Naive B cell (primary cell): ENCODE measurements around the gene LRCH3. TPM values are rescaled to one million over a fixed set of nuclear protein-coding genes. Genes with fewer than 3 reads are reported as not detected.
A peak's percentile ranks its signal among the peaks of the same experiment; 100 is the strongest.

Source experiments
- ATAC-seq, 2 donors: fragments of 150-1000 bp; cut with Tn5 transposase; 2 replicates each; pipeline ENCODE4 v1.10.0; 2021; ENCODE audit warnings: low read depth in 2 of 2, mild to moderate bottlenecking in 2 of 2, moderate library complexity in 2 of 2
- DNase-seq: peaks from one replicate; pipeline ENCODE4 v3.0.0; 2022
- H3K27ac Mint-ChIP-seq, 6 donors: one replicate each; pipeline ENCODE4 v1.8.0; 2020 to 2022; ENCODE audit warnings: mild to moderate bottlenecking in 6 of 6, mixed read lengths in 6 of 6, moderate library complexity in 5 of 6, inconsistent platforms in 2 of 6
- H3K27me3 Mint-ChIP-seq, 3 donors: one replicate each; pipeline ENCODE4 v1.8.0; 2021 to 2022; ENCODE audit warnings: mixed read lengths in 3 of 3, mild to moderate bottlenecking in 1 of 3
- H3K36me3 Mint-ChIP-seq, 2 donors: one replicate each; pipeline ENCODE4 v1.8.0; 2020 to 2022; ENCODE audit warnings: mixed read lengths in 2 of 2, inconsistent platforms in 1 of 2, mild to moderate bottlenecking in 1 of 2
- H3K4me1 Mint-ChIP-seq, 3 donors: one replicate each; pipeline ENCODE4 v1.8.0; 2020 to 2022; ENCODE audit warnings: mixed read lengths in 3 of 3, inconsistent platforms in 1 of 3, mild to moderate bottlenecking in 1 of 3, moderate library complexity in 1 of 3
- H3K4me3 Mint-ChIP-seq, 8 donors: one replicate each; pipeline ENCODE4 v1.8.0; 2020 to 2022; ENCODE audit warnings: mild to moderate bottlenecking in 8 of 8, mixed read lengths in 8 of 8, moderate library complexity in 8 of 8, inconsistent platforms in 2 of 8
- H3K9me3 Mint-ChIP-seq, 7 donors: one replicate each; pipeline ENCODE4 v1.8.0; 2020 to 2022; ENCODE audit warnings: mixed read lengths in 7 of 7, mild to moderate bottlenecking in 5 of 7, inconsistent platforms in 2 of 7, moderate library complexity in 1 of 7
- polyA plus RNA-seq, 6 donors: library from polyadenylated mRNA; unstranded; fragments of 300-500 nt; fragmentation: Illumina TruSeq; gene quantifications; one replicate each; pipeline ENCODE4 v1.2.3, GENCODE V29; 2021; ENCODE audit warnings: low read depth in 6 of 6

LRCH3 gene
- polyA plus RNA-seq, 6 donors from 2014 or later, result 10.2 to 26.0 (median 13.9) TPM

DNA sequence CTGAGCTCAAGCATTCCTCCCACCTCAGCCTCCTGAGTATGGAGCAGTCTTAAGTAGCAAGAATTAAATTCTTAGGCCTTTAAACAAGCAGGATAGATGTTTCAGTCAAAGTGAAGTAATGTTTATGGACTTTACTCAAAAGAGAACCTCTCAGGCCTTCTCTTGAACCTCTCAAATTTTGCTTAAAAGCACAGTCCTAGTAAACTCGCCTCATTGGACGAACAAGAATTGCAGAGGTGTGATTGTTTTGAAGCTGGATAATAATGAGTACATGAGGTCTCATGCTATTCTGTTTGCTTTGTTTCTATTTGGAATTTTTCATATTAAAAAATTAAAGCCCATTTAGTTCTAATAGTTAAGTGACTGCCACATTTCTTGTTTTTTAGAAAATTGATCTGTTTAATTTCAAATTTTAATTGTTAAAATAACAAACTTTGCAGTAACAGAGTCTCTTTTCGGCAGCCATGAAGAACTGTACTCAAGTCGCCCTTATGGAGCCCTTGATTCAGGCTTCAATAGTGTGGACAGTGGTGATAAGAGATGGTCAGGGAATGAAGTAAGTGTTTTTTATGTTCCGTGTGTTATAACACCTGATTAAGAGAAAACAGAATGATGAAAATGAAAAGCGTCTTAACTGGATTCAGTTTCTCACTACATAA is 39.4 kb downstream of the LRCH3 start:
- Mint-ChIP-seq H3K9me3 (no peaks in the 10 kb centered on the region), H3K4me1 (peaks cover 0 to 5% (median under 1%) of the 10 kb centered on the region in 3 donors), H3K4me3 (no peak overlapping the region), H3K36me3 (peaks cover 7 to 15% of the 10 kb centered on the region in 2 donors), H3K27me3 (no peaks in the 10 kb centered on the region), H3K27ac (peak overlapping the region in 1 of 6 donors; percentile 51)
- no peak for DNase-seq
- no peak for ATAC-seq

- no peak overlapping the region for H3K4me3 Mint-ChIP-seq
- no peak for ATAC-seq
- no peaks in the 10 kb centered on the region for H3K27me3 Mint-ChIP-seq
- no peak for DNase-seq
- H3K4me1 Mint-ChIP-seq, result peaks cover 0 to 3% (median 2%) of the 10 kb centered on the region in 3 donors
- H3K36me3 Mint-ChIP-seq, result peaks cover 7 to 15% of the 10 kb centered on the region in 2 donors
- no peaks in the 10 kb centered on the region for H3K9me3 Mint-ChIP-seq
- H3K27ac Mint-ChIP-seq, result peak overlapping the region in 1 of 6 donors; percentile 51
Measured at GRCh38 chr3:197830967-197831313, 39.9 kb downstream of the LRCH3 start.

DNA sequence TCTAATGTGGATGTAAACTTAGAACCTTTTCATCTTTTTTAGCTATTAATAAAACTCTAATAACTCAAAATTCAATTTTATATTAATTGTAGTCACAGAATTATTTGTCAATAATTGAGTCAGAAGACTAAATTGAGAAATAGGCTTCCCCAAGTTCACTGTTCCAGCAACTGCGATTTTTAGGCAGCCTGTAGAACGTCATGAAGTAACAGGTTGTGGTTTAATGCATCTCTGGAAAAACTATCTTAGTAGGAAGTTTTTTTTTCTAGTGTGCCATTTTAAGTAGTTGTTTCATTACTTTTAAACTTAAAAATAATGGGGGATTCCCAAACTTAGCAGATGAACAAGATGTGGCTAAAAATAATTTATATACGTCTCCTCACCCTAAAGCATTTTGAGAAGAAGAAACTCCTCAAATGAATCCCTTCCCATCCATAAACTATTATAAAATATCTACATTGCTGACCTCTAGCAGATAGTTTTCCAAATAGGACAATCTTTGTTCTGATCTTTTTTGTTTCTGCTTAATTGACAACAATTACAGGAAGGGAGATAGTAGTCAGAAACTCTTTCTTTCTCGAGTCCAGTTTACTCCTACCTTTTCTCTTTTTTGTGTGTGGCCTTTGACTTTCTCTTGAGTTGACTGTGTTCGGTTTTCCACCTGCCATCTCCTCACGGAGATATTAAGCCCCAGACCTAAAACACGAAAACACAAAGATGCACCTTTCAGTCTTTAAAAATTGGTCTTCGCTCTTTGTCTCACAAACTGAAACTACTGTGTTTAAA is 43.1 kb downstream of the LRCH3 start:
- Mint-ChIP-seq H3K36me3 (peaks cover 7 to 15% of the 10 kb centered on the region in 2 donors), H3K9me3 (no peaks in the 10 kb centered on the region), H3K27me3 (no peaks in the 10 kb centered on the region), H3K4me3 (no peak overlapping the region), H3K4me1 (peaks cover 0 to 3% (median 0%) of the 10 kb centered on the region in 3 donors), H3K27ac (peak overlapping the region in 2 of 6 donors; percentile 28 to 52)
- ATAC-seq, result no peak
- no peak for DNase-seq

GRCh38 chr3:197835509-197835908 is 44.5 kb downstream of the LRCH3 start:
- Mint-ChIP-seq H3K4me3 (no peak overlapping the region), H3K36me3 (peaks cover 7 to 15% of the 10 kb centered on the region in 2 donors), H3K4me1 (peaks cover 0 to 3% (median 0%) of the 10 kb centered on the region in 3 donors), H3K27ac (peak overlapping the region in 2 of 6 donors; percentile 61 to 70), H3K9me3 (no peaks in the 10 kb centered on the region), H3K27me3 (no peaks in the 10 kb centered on the region)
- DNase-seq (no peak), ATAC-seq (peak; percentile 35 to 85)

DNA sequence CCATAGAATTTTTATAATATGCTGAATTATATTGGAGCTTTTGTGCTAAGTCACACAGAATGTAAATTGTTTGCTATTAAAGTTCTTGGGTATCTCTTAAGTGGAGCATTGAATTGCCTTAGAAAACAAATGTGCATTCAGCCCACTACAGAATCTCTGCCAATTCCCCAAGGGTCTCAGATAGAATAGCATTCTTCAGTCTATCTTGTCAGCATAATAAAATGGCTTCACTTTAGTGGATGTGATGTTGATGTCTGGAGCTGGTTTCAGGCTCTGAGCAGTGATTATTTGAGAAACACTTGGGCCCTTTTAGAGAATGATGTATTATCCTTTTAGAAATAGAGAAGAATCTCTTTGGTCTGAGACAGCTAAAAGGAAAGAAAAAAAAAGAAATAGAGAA is 45.2 kb downstream of the LRCH3 start:
- H3K4me3 Mint-ChIP-seq, result no peak overlapping the region
- ATAC-seq, result no peak
- H3K27ac Mint-ChIP-seq, result peak overlapping the region in 2 of 6 donors; percentile 14 to 31
- DNase-seq, result no peak
- no peaks in the 10 kb centered on the region for H3K27me3 Mint-ChIP-seq
- H3K9me3 Mint-ChIP-seq, result no peaks in the 10 kb centered on the region
- peaks cover 0 to 3% (median 0%) of the 10 kb centered on the region in 3 donors for H3K4me1 Mint-ChIP-seq
- peaks cover 7 to 9% of the 10 kb centered on the region in 2 donors for H3K36me3 Mint-ChIP-seq

GRCh38 chr3:197837282-197837681 is 46.2 kb downstream of the LRCH3 start:
- Mint-ChIP-seq H3K9me3 (no peaks in the 10 kb centered on the region), H3K27me3 (no peaks in the 10 kb centered on the region), H3K36me3 (peaks cover 7% of the 10 kb centered on the region in 2 donors), H3K27ac (no peak overlapping the region), H3K4me3 (no peak overlapping the region), H3K4me1 (peaks cover 0 to 3% (median 0%) of the 10 kb centered on the region in 3 donors)
- DNase-seq (no peak), ATAC-seq (no peak)

DNA sequence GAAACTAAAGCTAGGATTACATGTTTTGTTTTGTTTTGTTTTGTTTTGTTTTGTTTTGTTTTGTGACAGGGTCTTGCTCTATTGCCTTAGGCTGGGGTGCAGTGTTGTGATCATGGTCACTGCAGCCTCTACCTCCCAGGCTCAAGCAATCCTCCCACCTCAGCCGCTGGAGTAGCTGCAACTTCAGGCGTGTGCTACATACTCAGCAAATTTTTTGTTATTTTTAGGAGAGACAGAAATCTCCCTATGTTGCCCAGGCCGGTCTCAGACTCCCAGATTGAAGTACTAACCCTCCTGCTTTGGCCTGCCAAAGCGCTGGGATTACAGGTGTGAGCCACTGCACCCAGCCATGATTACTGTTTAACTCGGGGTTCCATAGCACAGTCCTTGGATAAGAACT is 50.7 kb downstream of the LRCH3 start:
- H3K36me3 Mint-ChIP-seq, result peaks cover 12 to 17% of the 10 kb centered on the region in 2 donors
- H3K4me3 Mint-ChIP-seq, result no peak overlapping the region
- H3K27ac Mint-ChIP-seq, result peak overlapping the region in 3 of 6 donors; percentile 28 to 44 (median 37)
- DNase-seq (no peak), ATAC-seq (no peak)
- no peaks in the 10 kb centered on the region for H3K27me3 Mint-ChIP-seq
- no peaks in the 10 kb centered on the region for H3K4me1 Mint-ChIP-seq
- H3K9me3 Mint-ChIP-seq, result no peaks in the 10 kb centered on the region

DNA sequence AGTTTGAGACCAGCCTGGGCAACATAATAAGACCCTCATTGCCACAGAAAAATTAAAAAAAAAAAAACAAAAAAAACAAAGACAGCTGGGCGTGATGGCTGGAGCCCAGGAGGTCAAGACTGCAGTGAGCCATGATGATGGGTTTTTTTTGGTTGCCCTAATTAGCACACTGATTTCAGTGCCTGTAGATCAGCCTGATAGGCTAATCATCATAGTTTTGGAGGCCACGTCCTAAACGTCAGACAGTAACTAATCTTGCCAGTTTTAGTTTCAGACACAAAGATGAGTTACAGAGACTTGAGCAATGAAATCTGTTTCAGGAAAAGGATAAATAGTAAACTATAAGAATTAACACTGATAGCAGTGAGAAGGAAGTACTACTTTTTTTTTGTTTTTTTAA is 55.4 kb downstream of the LRCH3 start:
- Mint-ChIP-seq H3K9me3 (no peaks in the 10 kb centered on the region), H3K4me3 (no peak overlapping the region), H3K27me3 (no peaks in the 10 kb centered on the region), H3K4me1 (peaks cover 16 to 18% (median 17%) of the 10 kb centered on the region in 3 donors), H3K27ac (peak overlapping the region in 4 of 6 donors; percentile 53 to 87 (median 82)), H3K36me3 (peaks cover 20 to 36% of the 10 kb centered on the region in 2 donors)
- DNase-seq, result no peak
- ATAC-seq, result no peak

- ATAC-seq, result peak; percentile 98 to 99
- Mint-ChIP-seq H3K4me1 (peaks cover 16 to 18% (median 17%) of the 10 kb centered on the region in 3 donors), H3K36me3 (peaks cover 19 to 49% of the 10 kb centered on the region in 2 donors), H3K4me3 (peak overlapping the region; percentile 2 to 88 (median 70)), H3K9me3 (no peaks in the 10 kb centered on the region), H3K27me3 (no peaks in the 10 kb centered on the region), H3K27ac (peak overlapping the region; percentile 87 to 97 (median 95))
- peak; percentile 39 for DNase-seq
Measured at GRCh38 chr3:197847866-197848401, 56.9 kb downstream of the LRCH3 start.

- Mint-ChIP-seq H3K27ac (peak overlapping the region in 1 of 6 donors; percentile 16), H3K9me3 (no peaks in the 10 kb centered on the region), H3K36me3 (peaks cover 27 to 49% of the 10 kb centered on the region in 2 donors), H3K4me1 (peaks cover 0 to under 1% (median 0%) of the 10 kb centered on the region in 3 donors), H3K27me3 (no peaks in the 10 kb centered on the region), H3K4me3 (no peak overlapping the region)
- ATAC-seq (no peak), DNase-seq (no peak)
Measured at GRCh38 chr3:197854596-197855343, 63.7 kb downstream of the LRCH3 start.

DNA sequence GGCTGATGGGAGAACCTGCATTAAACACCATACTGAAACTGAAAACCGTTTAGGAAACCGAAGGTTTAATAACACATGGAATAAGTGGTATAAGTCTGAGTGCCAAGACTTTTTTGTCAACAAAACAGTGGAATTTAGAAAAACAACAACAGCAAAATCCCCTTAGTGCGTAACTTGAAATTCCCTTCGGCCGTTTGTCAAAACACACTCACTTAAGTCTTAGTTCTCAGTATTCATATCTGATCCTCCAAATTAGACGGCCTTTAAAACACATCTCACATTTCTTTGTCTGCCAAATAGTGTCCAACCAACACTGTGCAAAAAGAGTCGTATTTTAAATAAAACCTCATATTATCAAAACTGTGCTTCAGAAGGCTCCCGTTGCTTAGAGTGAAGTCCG is 64.5 kb downstream of the LRCH3 start:
- no peak overlapping the region for H3K4me3 Mint-ChIP-seq
- H3K27ac Mint-ChIP-seq, result peak overlapping the region in 1 of 6 donors; percentile 58
- no peaks in the 10 kb centered on the region for H3K4me1 Mint-ChIP-seq
- H3K9me3 Mint-ChIP-seq, result no peaks in the 10 kb centered on the region
- peaks cover 27 to 44% of the 10 kb centered on the region in 2 donors for H3K36me3 Mint-ChIP-seq
- ATAC-seq (no peak), DNase-seq (no peak)
- H3K27me3 Mint-ChIP-seq, result no peaks in the 10 kb centered on the region

DNA sequence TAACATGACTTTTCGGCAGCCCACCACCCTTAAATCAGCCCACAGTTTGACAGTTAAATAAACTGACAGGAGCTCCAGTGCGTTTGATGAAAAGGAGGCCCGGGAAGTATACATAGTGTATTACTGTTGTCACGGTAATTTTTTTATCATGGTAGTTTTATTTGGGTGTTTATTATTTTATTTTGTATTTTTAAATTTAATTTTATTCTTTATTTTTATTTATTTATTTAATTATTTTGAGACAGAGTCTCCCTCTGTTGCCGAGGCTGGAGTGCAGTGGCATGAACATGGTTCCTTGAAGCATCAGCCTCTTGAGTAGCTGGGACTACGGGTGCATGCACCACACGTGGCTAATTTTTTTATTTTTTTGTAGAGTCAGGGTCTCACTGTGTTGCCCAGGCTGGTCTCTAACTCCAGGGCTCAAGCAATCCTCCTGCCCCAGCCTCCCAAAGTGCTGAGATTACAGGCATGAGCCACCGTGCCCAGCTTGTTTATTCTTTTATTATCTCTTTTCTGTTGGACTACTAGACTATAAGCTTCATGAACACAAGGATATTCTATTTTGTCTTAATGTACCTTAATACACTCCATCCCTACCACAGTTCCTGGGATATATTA is 65.3 kb downstream of the LRCH3 start:
- DNase-seq (no peak), ATAC-seq (no peak)
- H3K27ac Mint-ChIP-seq, result no peak overlapping the region
- no peaks in the 10 kb centered on the region for H3K4me1 Mint-ChIP-seq
- H3K27me3 Mint-ChIP-seq, result no peaks in the 10 kb centered on the region
- peaks cover 24 to 39% of the 10 kb centered on the region in 2 donors for H3K36me3 Mint-ChIP-seq
- H3K9me3 Mint-ChIP-seq, result no peaks in the 10 kb centered on the region
- H3K4me3 Mint-ChIP-seq, result no peak overlapping the region

- Mint-ChIP-seq H3K9me3 (no peaks in the 10 kb centered on the region), H3K4me3 (no peak overlapping the region), H3K4me1 (no peaks in the 10 kb centered on the region), H3K27me3 (no peaks in the 10 kb centered on the region), H3K36me3 (peaks cover 17 to 24% of the 10 kb centered on the region in 2 donors), H3K27ac (no peak overlapping the region)
- no peak for ATAC-seq
- no peak for DNase-seq
Measured at GRCh38 chr3:197858133-197858532, 67.1 kb downstream of the LRCH3 start.
